ENCODE measurements around the gene HP1BP3. TPM values are rescaled to one million over a fixed set of nuclear protein-coding genes. Genes with fewer than 3 reads are reported as not detected.
"Not testable (repeated sequence)": the region's sequence is repeated elsewhere in the genome, so short reads cannot be mapped to it uniquely, and the experiment has no call there.

HP1BP3 gene
- total and polyA plus RNA-seq, 4 donors: 34.8 to 115 (median 72.7) TPM

DNA sequence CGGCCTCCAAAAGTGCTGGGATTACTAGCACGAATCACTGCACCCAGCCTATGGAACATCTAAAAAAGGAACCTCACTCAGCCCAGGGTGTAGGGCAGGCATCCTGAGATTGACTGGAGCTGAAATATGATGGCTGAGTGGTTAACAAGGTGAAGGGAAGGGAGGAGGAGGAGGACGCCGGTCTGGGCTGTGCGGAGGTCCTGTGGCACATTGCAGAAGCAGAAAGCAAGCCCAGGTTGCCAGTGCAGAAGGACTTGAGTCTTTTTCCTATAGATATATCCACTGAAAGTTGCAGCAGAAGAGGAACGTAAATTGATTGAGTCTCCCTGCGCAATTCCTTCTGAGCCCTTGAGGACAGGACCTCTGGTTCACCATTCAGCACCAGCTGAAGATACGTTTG is 67.8 kb downstream of the HP1BP3 start:
- H3K4me3 ChIP-seq (ENCODE audit: low read depth in 1 of 3, low read length in 3 of 3): no peak overlapping the region
- no peak overlapping the region for H3K9ac ChIP-seq (ENCODE audit: low read depth in 1 of 2, low read length in 2 of 2)
- H3K36me3 ChIP-seq (ENCODE audit: control insufficient read depth in 4 of 4, insufficient read depth in 3 of 4, low read depth in 1 of 4, low read length in 3 of 4): no peaks in the 10 kb centered on the region
- DNase-seq (ENCODE audit: low spot score): no peak
- TF ChIP-seq NR2F2 (IDR thresholded peaks at IDR 0.05): no peak
- TF ChIP-seq SP1 (IDR thresholded peaks at IDR 0.05): no peak
- TF ChIP-seq, protein P1, sequence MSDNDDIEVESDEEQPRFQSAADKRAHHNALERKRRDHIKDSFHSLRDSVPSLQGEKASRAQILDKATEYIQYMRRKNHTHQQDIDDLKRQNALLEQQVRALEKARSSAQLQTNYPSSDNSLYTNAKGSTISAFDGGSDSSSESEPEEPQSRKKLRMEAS (IDR thresholded peaks at IDR 0.05): no peak
- TF ChIP-seq ATF3 (IDR thresholded peaks at IDR 0.05): no peak
- no peak for TF ChIP-seq HNF4G (IDR thresholded peaks at IDR 0.05)
- no peak for TF ChIP-seq FOXA2 (IDR thresholded peaks at IDR 0.05)
- no peak for TF ChIP-seq YY1 (IDR thresholded peaks at IDR 0.05)
- TF ChIP-seq CTCF (IDR thresholded peaks at IDR 0.05; ENCODE audit: low read depth, low read length, missing input control): no peak
- TF ChIP-seq EGR1 (IDR thresholded peaks at IDR 0.05; ENCODE audit: low read depth in 2 of 2): no peak
- no peak for TF ChIP-seq JUND (IDR thresholded peaks at IDR 0.05)
- no peak for TF ChIP-seq RAD21 (IDR thresholded peaks at IDR 0.05)
- no peak for TF ChIP-seq FOXA1 (IDR thresholded peaks at IDR 0.05)
- TF ChIP-seq, protein P2, sequence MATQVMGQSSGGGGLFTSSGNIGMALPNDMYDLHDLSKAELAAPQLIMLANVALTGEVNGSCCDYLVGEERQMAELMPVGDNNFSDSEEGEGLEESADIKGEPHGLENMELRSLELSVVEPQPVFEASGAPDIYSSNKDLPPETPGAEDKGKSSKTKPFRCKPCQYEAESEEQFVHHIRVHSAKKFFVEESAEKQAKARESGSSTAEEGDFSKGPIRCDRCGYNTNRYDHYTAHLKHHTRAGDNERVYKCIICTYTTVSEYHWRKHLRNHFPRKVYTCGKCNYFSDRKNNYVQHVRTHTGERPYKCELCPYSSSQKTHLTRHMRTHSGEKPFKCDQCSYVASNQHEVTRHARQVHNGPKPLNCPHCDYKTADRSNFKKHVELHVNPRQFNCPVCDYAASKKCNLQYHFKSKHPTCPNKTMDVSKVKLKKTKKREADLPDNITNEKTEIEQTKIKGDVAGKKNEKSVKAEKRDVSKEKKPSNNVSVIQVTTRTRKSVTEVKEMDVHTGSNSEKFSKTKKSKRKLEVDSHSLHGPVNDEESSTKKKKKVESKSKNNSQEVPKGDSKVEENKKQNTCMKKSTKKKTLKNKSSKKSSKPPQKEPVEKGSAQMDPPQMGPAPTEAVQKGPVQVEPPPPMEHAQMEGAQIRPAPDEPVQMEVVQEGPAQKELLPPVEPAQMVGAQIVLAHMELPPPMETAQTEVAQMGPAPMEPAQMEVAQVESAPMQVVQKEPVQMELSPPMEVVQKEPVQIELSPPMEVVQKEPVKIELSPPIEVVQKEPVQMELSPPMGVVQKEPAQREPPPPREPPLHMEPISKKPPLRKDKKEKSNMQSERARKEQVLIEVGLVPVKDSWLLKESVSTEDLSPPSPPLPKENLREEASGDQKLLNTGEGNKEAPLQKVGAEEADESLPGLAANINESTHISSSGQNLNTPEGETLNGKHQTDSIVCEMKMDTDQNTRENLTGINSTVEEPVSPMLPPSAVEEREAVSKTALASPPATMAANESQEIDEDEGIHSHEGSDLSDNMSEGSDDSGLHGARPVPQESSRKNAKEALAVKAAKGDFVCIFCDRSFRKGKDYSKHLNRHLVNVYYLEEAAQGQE (IDR thresholded peaks at IDR 0.05): no peak
- TF ChIP-seq, protein P3, sequence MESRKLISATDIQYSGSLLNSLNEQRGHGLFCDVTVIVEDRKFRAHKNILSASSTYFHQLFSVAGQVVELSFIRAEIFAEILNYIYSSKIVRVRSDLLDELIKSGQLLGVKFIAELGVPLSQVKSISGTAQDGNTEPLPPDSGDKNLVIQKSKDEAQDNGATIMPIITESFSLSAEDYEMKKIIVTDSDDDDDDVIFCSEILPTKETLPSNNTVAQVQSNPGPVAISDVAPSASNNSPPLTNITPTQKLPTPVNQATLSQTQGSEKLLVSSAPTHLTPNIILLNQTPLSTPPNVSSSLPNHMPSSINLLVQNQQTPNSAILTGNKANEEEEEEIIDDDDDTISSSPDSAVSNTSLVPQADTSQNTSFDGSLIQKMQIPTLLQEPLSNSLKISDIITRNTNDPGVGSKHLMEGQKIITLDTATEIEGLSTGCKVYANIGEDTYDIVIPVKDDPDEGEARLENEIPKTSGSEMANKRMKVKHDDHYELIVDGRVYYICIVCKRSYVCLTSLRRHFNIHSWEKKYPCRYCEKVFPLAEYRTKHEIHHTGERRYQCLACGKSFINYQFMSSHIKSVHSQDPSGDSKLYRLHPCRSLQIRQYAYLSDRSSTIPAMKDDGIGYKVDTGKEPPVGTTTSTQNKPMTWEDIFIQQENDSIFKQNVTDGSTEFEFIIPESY (IDR thresholded peaks at IDR 0.05): no peak
- TF ChIP-seq TAF1 (conservative IDR thresholded peaks at IDR 0.05): no peak
- TF ChIP-seq GABPA (IDR thresholded peaks at IDR 0.05 in 1 of 2, conservative IDR thresholded peaks at IDR 0.05 in 1 of 2): no peak
- TF ChIP-seq RXRA (IDR thresholded peaks at IDR 0.05): no peak
- no peak overlapping the region for H3K27ac ChIP-seq (ENCODE audit: low read depth in 1 of 2, low read length in 2 of 2)
- no peaks in the 10 kb centered on the region for H3K27me3 ChIP-seq (ENCODE audit: control insufficient read depth in 4 of 4, insufficient read depth in 4 of 4, low read length in 3 of 4)
- WGBS: 92% methylated on average over 8 of the region's 8 CpGs
- peaks cover 0 to 8% (median 5%) of the 10 kb centered on the region in 4 donors for H3K4me1 ChIP-seq (ENCODE audit: control insufficient read depth in 4 of 4, insufficient read depth in 4 of 4, low read length in 3 of 4)
- no peaks in the 10 kb centered on the region for H3K9me3 ChIP-seq (ENCODE audit: control insufficient read depth in 4 of 4, low read length in 3 of 4)

- H3K9ac ChIP-seq (ENCODE audit: low read depth in 1 of 2, low read length in 2 of 2): not testable (repeated sequence)
Observed at GRCh38 chr1:20718343-20718882, 68.7 kb downstream of the HP1BP3 start.

More at GRCh38 chr1:20718343-20718882, 68.7 kb downstream of the HP1BP3 start:
- WGBS: 63% methylated on average over 17 of the region's 17 CpGs
- peak overlapping the region in 1 of 3 donors; percentile 57 for H3K4me3 ChIP-seq (ENCODE audit: low read depth in 1 of 3, low read length in 3 of 3)
- not testable (repeated sequence) for H3K27me3 ChIP-seq (ENCODE audit: control insufficient read depth in 4 of 4, insufficient read depth in 4 of 4, low read length in 3 of 4); DNase-seq (ENCODE audit: low spot score); H3K4me1 ChIP-seq (ENCODE audit: control insufficient read depth in 4 of 4, insufficient read depth in 4 of 4, low read length in 3 of 4); H3K9me3 ChIP-seq (ENCODE audit: control insufficient read depth in 4 of 4, low read length in 3 of 4); H3K36me3 ChIP-seq (ENCODE audit: control insufficient read depth in 4 of 4, insufficient read depth in 3 of 4, low read depth in 1 of 4, low read length in 3 of 4); H3K27ac ChIP-seq (ENCODE audit: low read depth in 1 of 2, low read length in 2 of 2)
